Measurements from ENCODE around the gene PPP6R3.

DNA sequence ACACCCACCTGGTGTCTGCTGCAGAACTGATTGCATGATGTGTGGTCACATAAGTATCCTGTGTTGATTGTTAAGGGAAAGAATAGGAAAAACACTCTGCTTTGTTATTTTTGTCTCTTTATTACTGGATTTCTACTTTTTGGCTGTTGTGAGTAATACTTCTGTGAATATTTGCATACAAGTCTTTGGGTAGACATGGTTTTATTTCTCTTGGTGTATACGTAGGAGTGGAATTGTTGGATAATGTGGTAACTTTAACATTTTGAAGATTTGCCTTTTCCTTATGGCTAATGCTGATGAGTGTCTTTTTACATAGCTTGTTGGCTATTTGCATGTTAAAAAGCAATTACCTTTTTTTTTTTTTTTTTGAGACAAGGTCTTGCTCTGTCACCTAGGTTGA is 13.1 kb downstream of the PPP6R3 start:
- TF ChIP-seq POLR2A (IDR thresholded peaks at IDR 0.05; ENCODE audit: low read length) = no peak
- no peak for TF ChIP-seq GATA1 (IDR thresholded peaks at IDR 0.05; ENCODE audit: low read depth, low read length)

All from erythroblast (primary cell).